ENCODE measurements around the gene SRSF2.
A peak's percentile ranks its signal among the peaks of the same experiment; 100 is the strongest.
"Not testable (repeated sequence)": the region's sequence is repeated elsewhere in the genome, so short reads cannot be mapped to it uniquely, and the experiment has no call there.

The SRSF2 gene

DNA sequence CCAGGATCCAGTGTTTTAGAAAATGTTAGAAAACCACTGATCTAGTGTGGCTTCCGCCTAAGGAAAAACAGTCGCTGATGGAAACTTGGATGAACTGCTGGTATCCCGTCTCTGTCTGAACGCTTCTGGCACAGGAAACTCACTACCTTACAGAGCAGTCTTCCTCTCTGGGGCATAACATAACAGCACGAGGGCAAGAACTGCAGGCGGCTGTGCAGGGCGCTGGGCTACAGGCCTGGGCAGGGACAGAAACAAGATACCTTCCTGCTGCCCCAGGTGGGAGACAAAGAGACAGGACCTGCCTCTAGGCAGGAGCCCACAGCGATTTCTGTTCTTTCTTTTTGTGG lies 36.9 kb downstream of the SRSF2 start:
- peak; percentile 90 for DNase-seq

DNA sequence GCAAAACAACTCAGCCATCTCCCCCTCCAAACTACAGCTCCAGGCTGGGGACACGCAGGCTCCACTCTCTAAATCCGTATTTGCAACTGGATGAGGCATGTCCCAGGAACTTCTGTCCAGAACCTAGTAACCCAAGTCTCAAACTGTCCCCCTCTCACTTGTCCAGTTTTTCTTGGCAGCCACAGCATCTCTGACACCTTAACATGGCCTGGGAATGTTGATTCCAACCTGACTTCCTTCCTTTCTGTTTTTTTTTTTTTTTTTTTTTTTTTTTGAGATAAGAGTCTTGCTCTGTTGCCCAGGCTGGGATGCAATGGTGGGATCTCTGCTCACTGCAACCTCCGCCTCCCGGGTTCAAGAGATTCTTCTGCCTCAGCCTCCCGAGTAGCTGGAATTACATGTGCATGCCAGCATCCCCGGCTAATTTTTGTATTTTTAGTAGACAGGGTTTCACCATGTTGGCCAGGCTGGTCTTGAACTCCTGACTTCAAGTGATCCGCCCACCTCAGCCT lies 38.6 kb downstream of the SRSF2 start:
- DNase-seq: not testable (repeated sequence)

DNA sequence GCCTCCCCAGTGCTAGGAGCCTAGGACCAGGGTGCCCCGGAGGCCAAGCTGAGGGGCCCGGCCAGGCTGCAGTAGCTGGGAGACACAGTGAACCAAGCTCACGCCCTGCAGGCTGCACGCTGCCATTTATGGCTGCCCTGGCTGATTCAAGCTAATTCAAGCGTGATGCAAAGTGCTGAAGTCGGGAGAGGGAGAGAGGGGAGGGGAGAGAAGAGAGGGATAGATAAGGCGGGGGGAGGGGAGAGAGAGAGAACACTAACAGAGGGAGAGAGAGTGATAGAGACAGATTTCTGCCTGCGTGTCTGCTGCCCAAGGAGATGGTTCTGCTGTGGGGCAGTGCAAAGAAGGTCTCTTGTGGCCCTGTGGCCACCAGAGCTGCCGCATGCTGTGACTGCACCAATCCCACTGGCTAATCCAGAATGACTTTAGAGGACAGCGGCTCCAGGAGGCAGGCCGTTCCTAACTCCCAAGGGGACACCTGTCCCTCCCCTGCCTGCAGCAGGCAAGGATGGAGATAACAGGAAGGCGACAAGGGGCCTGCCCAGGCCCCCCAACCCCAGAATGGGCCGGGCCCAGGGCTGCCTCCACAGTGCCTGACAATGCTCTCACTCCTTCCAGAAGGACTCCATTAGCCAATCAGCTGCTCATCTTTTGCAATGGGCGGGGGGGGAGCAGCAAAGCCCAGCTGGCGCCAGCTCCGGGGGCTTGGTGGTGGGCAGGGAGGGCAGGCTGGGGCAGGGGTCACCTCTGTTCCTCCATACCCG lies 39.2 kb downstream of the SRSF2 start:
- DNase-seq: peak; percentile 53

DNA sequence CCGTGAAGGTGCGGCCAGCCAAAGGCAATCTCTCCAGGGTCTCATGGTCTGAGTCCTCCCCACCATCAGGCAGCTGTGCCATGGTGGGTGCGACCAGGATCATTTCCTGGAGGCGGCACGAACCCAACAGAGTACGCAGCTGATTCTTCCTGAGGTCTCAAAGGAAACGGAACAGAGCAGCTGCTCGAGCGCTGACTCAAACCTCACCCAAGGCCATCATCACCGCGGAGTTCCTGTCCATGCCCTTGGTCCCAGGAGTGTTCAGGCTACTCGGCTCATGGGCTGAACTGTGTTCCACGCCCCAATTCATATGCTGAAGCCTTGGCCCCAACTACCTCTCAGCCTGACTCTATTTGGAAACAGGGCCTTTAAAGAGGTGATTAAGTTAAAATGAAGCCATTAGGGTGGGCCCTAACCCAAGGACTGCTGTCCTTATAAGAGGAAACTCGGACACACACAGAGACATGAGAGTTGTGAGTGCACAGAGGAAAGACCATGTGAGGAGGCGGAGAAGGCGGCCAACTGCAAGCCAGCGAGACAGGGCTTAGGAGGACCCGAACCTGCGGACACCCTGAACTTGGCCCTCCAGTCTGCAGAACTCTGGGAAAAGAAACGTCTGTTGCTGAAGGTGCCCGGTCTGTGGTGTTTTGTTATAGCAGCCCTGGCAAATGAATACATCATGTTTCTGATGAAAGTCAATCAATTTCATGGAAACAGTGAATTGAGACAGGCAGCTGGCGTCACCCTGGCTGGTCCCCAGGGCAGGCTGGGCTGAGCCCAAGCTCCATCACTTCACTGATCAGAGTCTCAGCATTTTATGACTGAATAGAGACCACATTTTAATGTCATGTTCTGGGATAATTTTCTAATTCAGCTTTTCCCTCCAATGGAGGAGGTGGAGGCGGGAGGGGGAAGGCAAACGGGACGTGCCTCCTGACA lies 40.1 kb downstream of the SRSF2 start:
- DNase-seq: no peak

DNA sequence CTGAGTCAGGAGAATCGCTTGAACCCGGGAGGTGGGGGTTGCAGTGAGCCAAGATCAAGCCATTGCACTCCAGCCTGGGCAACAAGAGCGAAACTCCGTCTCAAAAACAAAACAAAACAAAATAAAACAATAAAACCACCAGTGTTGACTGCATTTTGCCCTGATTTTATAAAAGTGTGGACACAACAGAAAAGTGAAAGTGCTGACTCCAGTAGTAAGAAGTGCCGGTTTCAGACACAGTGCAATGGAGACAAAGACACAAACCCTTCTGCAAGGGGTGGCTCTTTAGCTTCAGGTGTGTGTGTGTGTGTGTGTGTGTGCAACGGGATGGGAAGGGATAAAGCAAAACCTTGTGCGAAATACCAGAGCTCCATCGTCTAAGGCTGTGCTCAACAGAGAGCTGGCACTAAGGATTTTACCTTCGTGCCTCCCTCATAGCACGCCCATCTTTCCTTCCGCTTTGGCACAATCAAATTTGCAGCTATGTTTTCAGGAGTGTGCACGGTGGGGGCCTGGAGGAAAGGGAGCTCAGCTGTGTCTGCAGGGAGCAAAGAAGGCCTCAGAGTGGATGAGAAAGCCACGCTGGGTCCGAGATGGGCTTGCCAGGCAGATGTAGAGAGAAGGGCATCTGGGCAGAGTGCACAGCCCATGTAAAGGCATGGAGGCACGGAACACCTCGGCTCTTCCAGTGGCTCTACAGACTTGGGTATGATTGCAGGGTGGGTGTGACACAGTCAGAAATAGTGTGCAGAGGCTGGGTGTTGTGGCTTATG lies 41.9 kb downstream of the SRSF2 start:
- DNase-seq: no peak

DNA sequence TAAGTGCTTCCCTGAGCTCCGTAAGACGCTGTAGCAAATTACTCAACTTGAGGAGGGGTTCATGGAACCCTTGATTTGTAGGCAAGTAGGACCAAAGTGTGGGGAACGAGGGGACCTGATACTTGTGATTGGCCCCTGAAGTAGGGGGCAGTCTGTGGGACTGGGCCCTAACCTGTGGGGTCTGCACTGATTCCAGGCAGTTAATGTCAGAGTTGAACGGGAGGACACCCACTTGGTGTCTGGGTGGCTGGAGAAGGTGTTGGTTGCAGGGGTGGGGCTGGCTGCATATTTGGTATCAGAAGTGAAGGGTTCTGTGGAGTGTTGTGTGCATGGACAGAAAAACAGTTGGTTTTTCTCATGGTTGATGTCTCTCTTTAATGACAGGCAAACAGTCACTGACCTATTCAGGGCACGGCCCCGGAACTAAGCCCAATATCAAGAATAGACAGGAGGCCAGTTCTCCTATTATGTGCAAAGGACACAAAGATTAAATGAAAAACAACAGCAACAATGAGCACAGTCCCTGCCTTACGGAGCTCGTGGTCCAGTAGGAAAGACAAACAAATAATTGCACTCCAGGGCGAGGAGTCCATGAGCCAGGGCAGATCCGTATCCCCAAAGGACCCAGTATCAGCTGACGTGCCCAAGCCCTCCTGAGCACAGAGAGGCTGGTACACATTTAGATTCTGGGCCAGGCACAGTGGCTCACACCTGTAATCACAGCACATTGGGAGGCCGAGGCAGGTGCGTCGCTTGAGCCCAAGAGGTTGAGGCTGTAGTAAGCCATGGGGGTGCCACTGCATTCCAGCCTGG lies 45.5 kb downstream of the SRSF2 start:
- no peak for DNase-seq

DNA sequence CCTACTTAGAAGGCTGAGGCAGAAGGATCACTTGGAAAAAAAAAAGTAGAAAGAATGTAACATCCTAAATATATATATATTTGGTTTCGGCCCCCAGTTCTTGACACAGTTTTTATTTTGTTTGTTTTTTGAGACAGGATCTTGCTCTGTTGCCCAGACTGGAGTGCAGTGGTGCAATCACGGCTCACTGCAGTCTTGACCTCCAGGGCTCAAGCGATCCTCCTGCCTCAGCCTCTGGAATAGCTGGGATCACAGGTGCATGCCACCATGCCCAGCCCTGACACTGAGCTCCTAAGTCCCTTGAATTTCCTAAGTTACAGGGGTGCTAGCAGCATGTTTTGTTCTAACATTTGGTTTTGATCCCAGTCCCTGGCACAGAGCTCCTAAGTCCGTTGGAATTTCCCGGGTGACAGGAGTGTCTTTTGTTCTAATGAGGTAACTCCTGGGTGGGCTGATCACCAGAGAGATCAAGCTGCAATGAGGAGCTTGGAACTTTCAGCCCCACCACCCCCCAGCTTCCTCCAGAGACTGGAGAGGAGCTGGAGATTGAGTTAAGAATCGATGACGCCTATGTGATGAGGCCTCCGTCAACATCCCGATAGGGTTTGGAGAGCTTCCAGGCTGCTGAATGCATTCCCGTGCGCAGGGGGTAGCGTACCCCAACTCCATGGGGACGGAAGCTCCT lies 46.4 kb downstream of the SRSF2 start:
- no peak for DNase-seq

DNA sequence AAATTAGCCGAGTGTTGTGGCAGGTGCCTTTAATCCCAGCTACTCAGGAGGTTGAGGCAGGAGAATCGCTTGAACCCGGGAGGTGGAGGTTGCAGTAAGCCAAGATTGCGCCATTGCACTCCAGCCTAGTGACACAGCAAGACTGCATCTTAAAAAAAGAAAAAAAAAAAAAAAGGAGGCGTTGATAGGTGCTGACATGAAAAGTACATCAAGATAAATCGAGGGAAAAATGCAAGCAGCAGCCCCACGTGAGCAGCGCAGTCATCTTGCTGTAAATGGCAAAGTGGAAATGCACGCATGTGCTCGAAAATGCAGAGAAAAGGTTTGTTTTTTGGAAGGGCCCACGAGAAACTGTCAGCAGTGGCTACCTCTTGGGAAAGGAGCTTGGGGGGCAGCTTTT lies 47.3 kb downstream of the SRSF2 start:
- DNase-seq: no peak

DNA sequence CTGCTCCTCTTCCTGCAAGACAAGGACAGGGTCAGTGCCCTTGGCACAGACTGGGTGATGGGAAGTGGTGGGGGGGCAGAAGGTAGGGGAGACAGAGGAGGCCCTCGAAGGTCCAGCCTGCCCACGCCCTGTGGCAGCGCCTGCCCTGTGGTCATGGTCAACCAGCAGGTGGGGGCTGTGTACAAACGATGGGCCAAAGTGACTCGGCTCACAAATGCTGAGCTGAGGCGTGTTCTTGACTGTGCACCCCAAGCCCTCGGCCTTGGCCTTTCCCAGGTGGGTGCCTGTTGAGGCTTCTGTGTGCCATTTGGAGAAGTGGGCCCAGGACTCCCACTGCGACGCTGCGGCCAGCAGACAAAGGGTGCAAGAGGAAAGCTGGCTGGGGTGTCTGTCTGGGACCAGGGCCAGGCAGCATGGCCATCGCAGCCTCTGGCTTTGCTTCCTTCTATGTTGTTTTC lies 48.9 kb downstream of the SRSF2 start:
- no peak for DNase-seq

DNA sequence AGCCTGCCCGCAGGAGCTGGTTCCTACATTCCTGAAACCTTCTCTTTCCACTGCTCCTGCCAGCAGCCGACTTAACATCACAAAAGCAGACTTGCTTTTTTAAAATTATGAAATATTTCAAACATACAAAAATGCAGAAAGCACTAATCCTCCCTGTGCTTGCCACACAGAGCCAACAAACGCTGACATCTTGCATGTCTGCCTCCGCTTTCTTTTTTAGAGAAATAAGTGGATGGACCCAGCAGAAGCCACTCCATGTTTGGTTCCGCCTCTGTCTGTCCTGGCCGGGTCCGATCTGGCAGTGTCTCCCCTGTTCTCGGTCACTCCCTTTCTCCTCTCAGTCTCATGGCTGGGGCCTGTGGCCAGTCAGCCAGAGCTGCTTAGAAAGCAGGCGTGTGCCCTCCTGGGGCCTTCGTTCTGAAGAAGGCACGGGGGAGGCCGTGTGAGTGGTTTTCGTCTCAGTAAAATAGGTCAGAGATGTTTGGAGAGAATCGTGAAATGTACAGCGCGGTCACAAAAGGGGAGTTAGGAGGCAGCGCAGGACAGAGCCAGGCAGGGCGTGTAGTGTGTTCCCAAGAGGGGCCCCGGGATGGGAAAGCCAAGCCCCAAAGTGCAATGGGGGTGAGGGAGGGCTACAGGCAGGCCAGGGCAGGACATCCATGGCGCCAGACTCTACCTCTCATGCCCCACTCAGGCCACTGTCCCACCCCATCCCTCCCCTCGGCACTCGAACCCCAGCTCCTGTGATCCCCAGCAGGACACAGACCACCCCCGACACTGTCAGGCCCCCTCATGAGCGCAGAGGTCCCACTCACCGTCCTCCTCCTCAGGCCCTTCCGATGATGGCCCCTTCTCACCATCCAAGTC lies 49.6 kb downstream of the SRSF2 start:
- no peak for DNase-seq

DNA sequence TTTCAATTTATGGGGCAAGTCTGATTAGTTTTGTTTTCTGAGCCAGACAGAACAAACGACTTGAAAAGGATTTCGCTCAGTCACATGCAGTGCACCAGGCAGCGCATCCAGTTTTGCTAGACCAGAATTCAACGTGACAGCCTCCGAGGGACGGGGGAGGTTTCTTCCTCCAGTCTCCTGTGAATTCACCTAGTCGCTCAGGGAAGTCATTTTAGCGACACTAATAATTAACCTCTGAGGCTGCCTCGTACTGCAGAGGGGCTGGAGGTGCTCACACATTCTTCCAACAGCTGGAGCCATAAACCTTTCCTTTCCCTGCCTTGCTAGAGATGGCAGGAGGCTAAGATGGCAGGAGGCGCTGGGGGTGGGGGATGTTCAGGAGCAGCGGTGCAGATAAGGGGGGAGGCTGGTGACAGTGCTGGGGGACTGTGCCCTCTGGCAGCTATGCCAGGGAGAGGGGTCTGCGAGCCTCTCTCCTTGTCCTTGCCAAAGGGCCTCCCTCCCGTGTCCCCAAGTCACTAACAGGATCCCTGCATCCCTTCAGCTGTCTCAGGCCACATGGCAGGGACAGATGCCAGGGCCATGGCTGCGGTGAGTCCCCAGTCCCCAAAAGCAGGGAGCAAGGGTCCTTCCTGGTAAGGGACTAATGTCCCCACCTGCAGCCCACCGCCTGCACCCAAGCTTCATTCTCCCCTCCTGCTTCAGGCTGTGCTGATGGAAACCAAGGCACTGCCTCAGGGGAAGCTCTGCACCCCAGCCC lies 50.4 kb downstream of the SRSF2 start:
- no peak for DNase-seq

DNA sequence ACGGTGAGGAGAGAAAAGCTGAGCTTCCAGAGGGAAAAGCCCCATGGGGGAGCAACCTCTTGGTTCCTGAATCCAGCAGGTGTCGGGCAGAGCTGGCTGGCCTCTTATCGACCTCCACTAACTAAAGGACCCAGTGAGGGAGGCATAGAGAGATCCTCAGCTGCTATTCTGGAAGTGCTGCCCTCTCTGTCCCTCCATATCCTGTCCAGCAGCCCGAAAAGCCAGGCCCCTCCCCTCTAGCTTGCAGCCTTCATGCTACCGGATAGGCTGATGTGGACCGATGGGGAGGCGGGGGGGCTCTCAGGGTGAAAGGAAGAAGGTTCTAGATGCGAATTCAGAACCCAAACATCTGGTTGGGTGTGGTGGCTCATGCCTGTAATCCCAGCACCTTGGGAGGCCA lies 51.3 kb downstream of the SRSF2 start:
- DNase-seq: no peak

DNA sequence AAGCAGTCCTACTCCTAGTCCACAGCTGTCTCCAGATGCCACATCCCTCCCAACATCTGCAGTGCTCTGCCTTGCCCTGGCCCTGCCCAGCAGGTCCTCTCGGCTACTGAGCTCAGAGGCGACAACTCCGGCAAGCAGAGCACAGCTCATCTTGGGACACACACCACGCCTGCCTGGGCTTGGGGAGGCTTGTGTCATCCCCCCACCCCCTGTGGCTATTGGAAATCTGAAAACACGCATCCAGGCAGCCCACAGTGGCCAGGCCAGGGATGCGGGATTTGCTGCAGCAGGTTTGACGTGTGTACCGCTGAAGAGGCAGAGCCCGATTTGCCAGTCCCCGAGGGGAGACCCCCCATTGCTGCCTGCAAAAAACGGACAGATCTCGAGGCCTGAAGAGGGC lies 51.8 kb downstream of the SRSF2 start:
- no peak for DNase-seq

DNA sequence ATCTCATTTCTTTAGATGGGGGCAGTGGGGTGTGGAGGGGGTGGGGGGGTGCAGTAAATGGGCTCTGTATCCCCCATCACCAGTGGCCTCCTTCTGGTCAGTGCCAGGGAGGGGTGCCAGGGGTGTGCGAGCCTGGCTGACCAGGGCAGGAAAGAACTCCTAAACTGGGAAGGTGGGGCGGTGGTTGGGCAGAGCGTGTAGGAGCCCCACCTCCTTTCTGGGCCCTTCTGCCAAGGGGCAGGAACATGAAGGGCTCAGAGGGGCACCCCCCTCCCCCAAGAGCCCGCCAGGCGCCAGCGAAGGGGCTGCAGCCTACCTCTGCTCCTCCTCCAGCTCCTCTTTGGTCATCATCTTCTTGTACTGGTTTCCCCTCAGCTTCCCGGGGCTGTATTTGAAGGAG lies 52.4 kb downstream of the SRSF2 start:
- no peak for DNase-seq

Measured in NCI-H510A treated with DMSO at 0.1 percent for 48 hours (cell line).